Thyroid gland (tissue), 4 donors: ENCODE measurements around the gene BTRC.

Source experiments
- CTCF ChIP-seq, 6 experiments: fragments of 200-600 bp in 3 of 6; fragments of 450-650 bp in 3 of 6; sonication (generic) in 3 of 6; IDR thresholded peaks; one replicate each; pipeline ENCODE4 v1.5.1; 2016 to 2019; ENCODE audit warnings: antibody characterized with exemption in 6 of 6, mild to moderate bottlenecking in 2 of 6, inconsistent platforms in 1 of 6, moderate library complexity in 1 of 6
- POLR2A ChIP-seq, 2 donors: fragments of 450-650 bp; IDR thresholded peaks; one replicate each; pipeline ENCODE4 v1.6.1; 2017; ENCODE audit warnings: antibody characterized with exemption in 2 of 2, mild to moderate bottlenecking in 2 of 2, moderate library complexity in 1 of 2

GRCh38 chr10:101578803-101579515 lies 225.0 kb downstream of the BTRC start:
- no peak for TF ChIP-seq POLR2A (IDR thresholded peaks at IDR 0.05)
- no peak for TF ChIP-seq CTCF (IDR thresholded peaks at IDR 0.05)
